ENCODE data around the gene TTK.
"Not testable (repeated sequence)": the region's sequence is repeated elsewhere in the genome, so short reads cannot be mapped to it uniquely, and the experiment has no call there.

Gene TTK

GRCh38 chr6:80022803-80023202, 18.4 kb downstream of the TTK start:
- DNase-seq: no peak

GRCh38 chr6:80028589-80028988, 24.1 kb downstream of the TTK start:
- no peak for DNase-seq

- DNase-seq: no peak
These were observed 25.0 kb downstream of the TTK start for GRCh38 chr6:80029470-80029869.

GRCh38 chr6:80048220-80048619, 43.8 kb downstream of the TTK start:
- not testable (repeated sequence) for DNase-seq

- DNase-seq: no peak
These were observed 56.3 kb downstream of the TTK start for GRCh38 chr6:80060774-80061173.

- DNase-seq: not testable (repeated sequence)
These were observed 63.7 kb downstream of the TTK start for GRCh38 chr6:80068146-80068545.

GRCh38 chr6:80070431-80070830, 66.0 kb downstream of the TTK start:
- DNase-seq: not testable (repeated sequence)

- no peak for DNase-seq
These were observed 72.6 kb downstream of the TTK start for GRCh38 chr6:80077067-80077466.

- no peak for DNase-seq
These were observed 84.2 kb downstream of the TTK start for GRCh38 chr6:80088637-80089036.

GRCh38 chr6:80091506-80091905, 87.1 kb downstream of the TTK start:
- no peak for DNase-seq
